ENCODE results near the gene MMP11. TPM values are rescaled to one million over a fixed set of nuclear protein-coding genes. Genes with fewer than 3 reads are reported as not detected.
"Not testable (repeated sequence)": the region's sequence is repeated elsewhere in the genome, so short reads cannot be mapped to it uniquely, and the experiment has no call there.

The MMP11 gene, protein sequence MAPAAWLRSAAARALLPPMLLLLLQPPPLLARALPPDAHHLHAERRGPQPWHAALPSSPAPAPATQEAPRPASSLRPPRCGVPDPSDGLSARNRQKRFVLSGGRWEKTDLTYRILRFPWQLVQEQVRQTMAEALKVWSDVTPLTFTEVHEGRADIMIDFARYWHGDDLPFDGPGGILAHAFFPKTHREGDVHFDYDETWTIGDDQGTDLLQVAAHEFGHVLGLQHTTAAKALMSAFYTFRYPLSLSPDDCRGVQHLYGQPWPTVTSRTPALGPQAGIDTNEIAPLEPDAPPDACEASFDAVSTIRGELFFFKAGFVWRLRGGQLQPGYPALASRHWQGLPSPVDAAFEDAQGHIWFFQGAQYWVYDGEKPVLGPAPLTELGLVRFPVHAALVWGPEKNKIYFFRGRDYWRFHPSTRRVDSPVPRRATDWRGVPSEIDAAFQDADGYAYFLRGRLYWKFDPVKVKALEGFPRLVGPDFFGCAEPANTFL
- total RNA-seq, result 1 to 10 TPM; 2.3 to 4.5 TPM

DNA sequence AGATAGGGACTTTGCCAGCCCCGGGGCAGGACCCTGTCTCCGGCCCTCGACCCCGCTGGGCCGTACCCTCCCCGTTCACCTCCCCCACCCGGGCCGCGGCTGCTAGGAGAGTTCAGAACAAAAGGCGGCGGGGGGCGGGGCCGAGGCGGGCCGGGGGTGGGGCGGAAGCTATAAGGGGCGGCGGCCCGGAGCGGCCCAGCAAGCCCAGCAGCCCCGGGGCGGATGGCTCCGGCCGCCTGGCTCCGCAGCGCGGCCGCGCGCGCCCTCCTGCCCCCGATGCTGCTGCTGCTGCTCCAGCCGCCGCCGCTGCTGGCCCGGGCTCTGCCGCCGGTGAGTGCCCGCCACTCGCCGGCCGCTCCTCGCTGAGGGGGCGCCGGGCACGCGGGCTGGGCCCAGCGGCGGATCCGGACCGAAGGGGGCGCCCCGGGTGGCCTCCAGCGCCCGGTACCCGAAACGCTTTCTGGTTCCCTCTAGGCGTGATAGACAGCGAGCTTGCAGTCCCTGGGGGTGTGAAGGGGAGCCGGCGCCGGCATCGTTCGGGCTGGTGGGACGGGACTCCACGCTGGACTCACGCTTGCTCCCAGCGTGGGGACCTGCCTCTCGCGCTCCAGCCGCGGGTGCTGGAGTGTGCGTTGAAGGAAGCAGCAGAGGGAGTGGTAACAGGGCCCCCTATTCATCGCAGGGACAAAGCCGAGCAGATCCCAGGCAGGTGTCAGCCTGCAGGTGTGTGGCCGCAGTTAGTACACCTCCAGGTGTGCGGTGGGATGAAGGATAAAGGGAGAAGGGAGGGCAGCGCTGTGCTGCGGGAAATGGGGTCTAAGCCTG is at the start of gene MMP11:
TSS of gene MMP11 (plus strand) at position 201 of the 825 bp plus-strand sequence. CDS start at position 223, 22 bp downstream.
- intact Hi-C loops (cut with DNase I), result no loop called here
- H3K9ac ChIP-seq (ENCODE audit: low read depth in 2 of 2, low read length in 2 of 2), result peak within 1 kb of the TSS; percentile 61 to 68

DNA sequence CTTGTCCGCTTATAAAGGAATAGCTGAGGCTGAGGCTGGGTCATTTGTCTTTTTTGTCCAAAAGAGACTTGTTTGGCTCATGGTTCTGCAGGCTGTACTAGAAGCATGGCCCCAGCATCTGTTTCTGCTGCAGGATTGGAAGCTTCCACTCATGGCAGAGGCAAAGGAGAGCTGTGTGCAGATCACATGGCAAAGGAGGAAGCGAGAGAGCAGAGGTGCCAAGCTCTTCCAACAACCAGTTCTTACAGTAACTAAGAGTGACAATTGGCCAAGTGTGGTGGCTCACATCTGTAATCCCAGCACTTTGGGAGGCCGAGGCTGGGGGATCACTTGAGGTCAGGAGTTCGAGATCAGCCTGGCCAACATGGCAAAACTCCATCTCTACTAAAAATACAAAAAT is 44.5 kb upstream of the MMP11 start:
- H3K27ac ChIP-seq; H3K36me3 ChIP-seq; H3K27me3 ChIP-seq; intact Hi-C loops (cut with DNase I); H3K9ac ChIP-seq (ENCODE audit: low read depth in 2 of 2, low read length in 2 of 2); H3K4me3 ChIP-seq; H3K4me1 ChIP-seq; H3K9me3 ChIP-seq; DNase-seq: not testable (repeated sequence)

More for the DNA sequence above, at the start of gene MMP11:
- peaks cover 16% of the 10 kb centered on the region for H3K4me1 ChIP-seq
- H3K4me3 ChIP-seq, result peak within 1 kb of the TSS; percentile 41
- no peaks in the 10 kb centered on the region for H3K36me3 ChIP-seq
- no peaks in the 10 kb centered on the region for H3K9me3 ChIP-seq
- no peaks in the 10 kb centered on the region for H3K27me3 ChIP-seq
- TF ChIP-seq, protein P1, sequence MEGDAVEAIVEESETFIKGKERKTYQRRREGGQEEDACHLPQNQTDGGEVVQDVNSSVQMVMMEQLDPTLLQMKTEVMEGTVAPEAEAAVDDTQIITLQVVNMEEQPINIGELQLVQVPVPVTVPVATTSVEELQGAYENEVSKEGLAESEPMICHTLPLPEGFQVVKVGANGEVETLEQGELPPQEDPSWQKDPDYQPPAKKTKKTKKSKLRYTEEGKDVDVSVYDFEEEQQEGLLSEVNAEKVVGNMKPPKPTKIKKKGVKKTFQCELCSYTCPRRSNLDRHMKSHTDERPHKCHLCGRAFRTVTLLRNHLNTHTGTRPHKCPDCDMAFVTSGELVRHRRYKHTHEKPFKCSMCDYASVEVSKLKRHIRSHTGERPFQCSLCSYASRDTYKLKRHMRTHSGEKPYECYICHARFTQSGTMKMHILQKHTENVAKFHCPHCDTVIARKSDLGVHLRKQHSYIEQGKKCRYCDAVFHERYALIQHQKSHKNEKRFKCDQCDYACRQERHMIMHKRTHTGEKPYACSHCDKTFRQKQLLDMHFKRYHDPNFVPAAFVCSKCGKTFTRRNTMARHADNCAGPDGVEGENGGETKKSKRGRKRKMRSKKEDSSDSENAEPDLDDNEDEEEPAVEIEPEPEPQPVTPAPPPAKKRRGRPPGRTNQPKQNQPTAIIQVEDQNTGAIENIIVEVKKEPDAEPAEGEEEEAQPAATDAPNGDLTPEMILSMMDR (IDR thresholded peaks at IDR 0.05), result no peak
- DNase-seq, result peak; percentile 81
- no peak within 1 kb of the TSS for H3K27ac ChIP-seq

DNA sequence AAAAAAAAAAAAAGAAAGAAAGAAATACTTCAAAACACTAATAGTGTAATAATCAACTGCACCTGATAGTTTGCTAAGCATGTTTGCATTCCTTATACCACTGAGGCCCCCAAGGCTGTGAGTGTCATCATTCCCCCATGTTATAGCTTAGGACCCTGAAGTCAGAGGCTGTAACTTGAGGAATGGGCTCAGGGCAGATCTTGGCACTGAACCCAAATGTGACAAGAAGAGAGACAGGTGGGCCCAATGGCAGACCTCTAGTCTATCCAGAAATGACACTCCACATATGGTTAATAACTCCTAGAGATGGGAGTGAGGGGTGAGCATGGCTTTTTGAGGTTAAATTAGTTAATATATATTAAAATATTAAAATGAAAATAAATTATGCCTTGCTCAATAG is 35.0 kb upstream of the MMP11 start:
- no peaks in the 10 kb centered on the region for H3K9me3 ChIP-seq
- no peak for DNase-seq
- no peaks in the 10 kb centered on the region for H3K27me3 ChIP-seq
- H3K27ac ChIP-seq, result no peak overlapping the region
- intact Hi-C loops (cut with DNase I), result no loop called here
- H3K36me3 ChIP-seq, result no peaks in the 10 kb centered on the region
- H3K4me3 ChIP-seq, result no peak overlapping the region
- TF ChIP-seq, protein P1 (IDR thresholded peaks at IDR 0.05), result no peak
- no peak overlapping the region for H3K9ac ChIP-seq (ENCODE audit: low read depth in 2 of 2, low read length in 2 of 2)
- no peaks in the 10 kb centered on the region for H3K4me1 ChIP-seq

DNA sequence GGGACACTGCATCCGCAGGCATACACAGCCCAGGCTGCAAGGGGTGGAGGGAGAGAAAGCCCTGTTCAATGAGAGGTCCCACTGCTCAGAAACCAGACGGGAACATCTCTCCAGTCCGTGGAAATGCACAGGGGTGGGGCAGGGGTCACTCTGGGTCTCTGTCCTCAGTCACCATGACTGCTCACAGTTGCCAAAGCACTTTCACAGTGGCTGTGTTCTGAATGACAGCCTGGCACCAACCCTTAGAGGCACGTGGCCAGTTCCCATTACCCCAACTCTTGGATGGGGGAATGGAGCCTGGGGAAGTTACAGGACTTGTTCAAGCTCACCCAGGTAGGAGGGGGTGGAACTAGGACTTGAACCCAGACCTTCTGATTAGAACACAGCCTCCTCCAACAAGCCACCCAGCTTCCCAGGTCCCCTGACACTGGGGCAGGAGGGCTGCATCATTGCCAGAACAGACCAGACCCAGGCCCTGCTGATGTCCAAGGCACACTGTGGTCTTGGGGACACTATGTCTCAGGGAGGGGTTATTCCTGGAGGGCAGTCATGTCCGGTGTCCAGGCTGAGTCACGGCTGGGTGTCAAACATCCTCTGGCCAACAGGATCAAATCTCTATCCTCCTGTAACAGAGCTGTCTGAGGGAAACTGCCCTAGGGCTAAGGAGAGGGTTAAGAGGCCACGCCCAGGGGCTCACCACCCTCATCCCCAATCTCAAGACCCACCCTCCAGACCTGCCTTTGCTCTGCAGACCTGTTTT is 30.0 kb upstream of the MMP11 start:
- TF ChIP-seq, protein P1 (IDR thresholded peaks at IDR 0.05), result no peak
- Histone ChIP-seq H3K27ac (no peak overlapping the region), H3K27me3 (no peaks in the 10 kb centered on the region), H3K9ac (ENCODE audit: low read depth in 2 of 2, low read length in 2 of 2) (no peak overlapping the region), H3K9me3 (no peaks in the 10 kb centered on the region), H3K36me3 (no peaks in the 10 kb centered on the region), H3K4me3 (no peak overlapping the region), H3K4me1 (no peaks in the 10 kb centered on the region)
- DNase-seq, result no peak
- intact Hi-C loops (cut with DNase I), result no loop called here

DNA sequence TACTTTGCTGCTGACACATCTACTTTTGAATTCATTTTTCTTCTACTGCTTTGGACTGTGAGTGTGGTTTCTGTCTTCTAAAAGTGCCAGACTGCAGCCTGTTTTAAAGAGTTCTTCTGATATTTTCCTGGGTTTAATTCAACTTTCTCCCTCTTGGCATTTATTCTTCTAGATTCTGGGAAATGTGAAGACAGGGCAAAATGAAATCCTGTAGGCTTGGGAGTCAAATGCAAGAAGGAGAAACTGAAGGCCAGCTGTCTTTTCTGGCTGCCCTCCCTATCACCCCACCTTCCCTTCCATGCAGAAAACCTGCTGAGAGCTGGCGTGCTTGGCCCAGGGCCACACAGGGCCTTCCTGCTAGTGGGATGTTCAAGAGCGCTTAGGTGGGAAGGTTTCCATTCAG is 29.3 kb upstream of the MMP11 start:
- Histone ChIP-seq H3K4me1 (no peaks in the 10 kb centered on the region), H3K9ac (ENCODE audit: low read depth in 2 of 2, low read length in 2 of 2) (no peak overlapping the region), H3K27me3 (no peaks in the 10 kb centered on the region), H3K36me3 (no peaks in the 10 kb centered on the region), H3K4me3 (no peak overlapping the region), H3K27ac (no peak overlapping the region), H3K9me3 (no peaks in the 10 kb centered on the region)
- TF ChIP-seq, protein P1 (IDR thresholded peaks at IDR 0.05), result no peak
- DNase-seq, result no peak
- intact Hi-C loops (cut with DNase I), result no loop called here
